NCI-H82 (cell line): ENCODE measurements around the gene DHX58.

Experiments used
- DNase-seq: peaks from one replicate; lab custom pipeline; 2025; lab: John Stamatoyannopoulos, UW

Gene DHX58

GRCh38 chr17:42052346-42052877 lies 60.1 kb downstream of the DHX58 start:
- DNase-seq = no peak

- no peak for DNase-seq
Measured at GRCh38 chr17:42051645-42052044, 60.9 kb downstream of the DHX58 start.
